ENCODE results near the gene MTFR2. TPM values are rescaled to one million over a fixed set of nuclear protein-coding genes. Genes with fewer than 3 reads are reported as not detected.
"Not testable (repeated sequence)": the region's sequence is repeated elsewhere in the genome, so short reads cannot be mapped to it uniquely, and the experiment has no call there.

Gene MTFR2
- total RNA-seq, 4 donors from 2014 or later: 0.62 TPM; not detected in 3

GRCh38 chr6:136226027-136226673, 24.0 kb downstream of the MTFR2 start:
- ATAC-seq: peak; percentile 78
- Histone ChIP-seq H3K36me3 (no peaks in the 10 kb centered on the region), H3K27ac (no peak overlapping the region), H3K27me3 (no peaks in the 10 kb centered on the region), H3K4me3 (peak overlapping the region; percentile 28 to 29), H3K9me3 (no peaks in the 10 kb centered on the region), H3K4me1 (peaks cover 0 to 16% (median 0%) of the 10 kb centered on the region in 3 donors)
- TF ChIP-seq CTCF (IDR thresholded peaks at IDR 0.05): peak in 3 of 4 experiments; percentile 99 to 100 (median 99)
- TF ChIP-seq POLR2A (IDR thresholded peaks at IDR 0.05): no peak
- WGBS, 2 donors (ENCODE audit: low coverage in 1 of 2): 17 to 19% methylated on average over 12 of the region's 12 CpGs

- H3K36me3 ChIP-seq: no peaks in the 10 kb centered on the region
- no peak overlapping the region for H3K27ac ChIP-seq
- ATAC-seq: no peak
- H3K9me3 ChIP-seq: no peaks in the 10 kb centered on the region
- H3K27me3 ChIP-seq: no peaks in the 10 kb centered on the region
- no peak for TF ChIP-seq POLR2AphosphoS5 (IDR thresholded peaks at IDR 0.05)
- no peak for TF ChIP-seq EP300 (IDR thresholded peaks at IDR 0.05)
- TF ChIP-seq POLR2A (IDR thresholded peaks at IDR 0.05): no peak
- no peak for TF ChIP-seq CTCF (IDR thresholded peaks at IDR 0.05)
- WGBS, 2 donors (ENCODE audit: low coverage in 1 of 2): 63 to 75% methylated on average over 5 of the region's 5 CpGs
- H3K4me1 ChIP-seq: peaks cover 0 to 9% (median 0%) of the 10 kb centered on the region in 3 donors
- H3K4me3 ChIP-seq: no peak overlapping the region
Measured at GRCh38 chr6:136225496-136225895, 24.6 kb downstream of the MTFR2 start.

GRCh38 chr6:136224974-136225373, 25.1 kb downstream of the MTFR2 start:
- H3K27me3 ChIP-seq, H3K4me1 ChIP-seq, ATAC-seq, H3K4me3 ChIP-seq, H3K9me3 ChIP-seq, H3K27ac ChIP-seq, H3K36me3 ChIP-seq: not testable (repeated sequence)
- WGBS, 2 donors (ENCODE audit: low coverage in 1 of 2): 97 to 98% methylated on average over 4 of the region's 4 CpGs

GRCh38 chr6:136216503-136217401, 33.4 kb downstream of the MTFR2 start:
- WGBS, 2 donors (ENCODE audit: low coverage in 1 of 2): 80 to 81% methylated on average over 10 of the region's 10 CpGs
- no peak overlapping the region for H3K27ac ChIP-seq

GRCh38 chr6:136213853-136214252, 36.3 kb downstream of the MTFR2 start:
- H3K9me3 ChIP-seq: no peaks in the 10 kb centered on the region
- no peak for TF ChIP-seq POLR2A (IDR thresholded peaks at IDR 0.05)
- no peaks in the 10 kb centered on the region for H3K36me3 ChIP-seq
- ATAC-seq: no peak
- H3K27me3 ChIP-seq: no peaks in the 10 kb centered on the region
- H3K4me3 ChIP-seq: no peak overlapping the region
- no peak overlapping the region for H3K27ac ChIP-seq
- H3K4me1 ChIP-seq: no peaks in the 10 kb centered on the region

More at GRCh38 chr6:136216503-136217401, 33.4 kb downstream of the MTFR2 start:
- H3K9me3 ChIP-seq: no peaks in the 10 kb centered on the region
- no peaks in the 10 kb centered on the region for H3K4me1 ChIP-seq
- H3K27me3 ChIP-seq: no peaks in the 10 kb centered on the region
- TF ChIP-seq POLR2A (IDR thresholded peaks at IDR 0.05): no peak
- no peak for TF ChIP-seq CTCF (IDR thresholded peaks at IDR 0.05)
- TF ChIP-seq EP300 (IDR thresholded peaks at IDR 0.05): no peak
- no peak for TF ChIP-seq POLR2AphosphoS5 (IDR thresholded peaks at IDR 0.05)
- no peak for ATAC-seq
- H3K4me3 ChIP-seq: no peak overlapping the region
- no peaks in the 10 kb centered on the region for H3K36me3 ChIP-seq

Data from gastroesophageal sphincter (tissue), 4 donors.